ENCODE data around the gene SMIM41.

GRCh38 chr12:52086366-52086765 lies 6.9 kb downstream of the SMIM41 start:
- TF ChIP-seq CTCF (IDR thresholded peaks at IDR 0.05) (no peak), ZFX (IDR thresholded peaks at IDR 0.05; ENCODE audit: borderline replicate concordance) (no peak)

All from 22Rv1 (cell line).